K562 (cell line): ENCODE measurements around the gene SEZ6. TPM values are rescaled to one million over a fixed set of nuclear protein-coding genes. Genes with fewer than 3 reads are reported as not detected.

Experiments
- ATAC-seq: fragments of 200-7000 bp; cut with Tn5 transposase; 3 replicates; pipeline ENCODE4 v1.9.1; 2020; ENCODE audit warnings: moderate library complexity
- BruUV-seq: library from RNA; stranded (reverse); fragments of 400-500 nt; replicated peaks from 2 replicates; lab custom pipeline; 2021; lab: Mats Ljungman, UMichigan
- CTCF ChIA-PET: fragments of 300-600 bp; formaldehyde crosslinking; extraction: SDS; loops from one replicate; lab custom pipeline; 2021; ENCODE audit warnings: low intra/inter-chr PET ratio; lab: Yijun Ruan, JAX
- POLR2A ChIA-PET: fragments of 300-600, 350-650 bp; sonication (Branson Sonifier 250); formaldehyde crosslinking; extraction: SDS; loops from one replicate; lab custom pipeline; 2021; ENCODE audit warnings: antibody characterized with exemption, inconsistent platforms; lab: Yijun Ruan, JAX
- DNase-seq, 4 experiments: peaks; one replicate each; pipeline versions ENCODE4 v3.0.0 to v3.0.0-alpha.2; 2011 to 2018; ENCODE audit warnings: low spot score in 3 of 4, mixed read lengths in 3 of 4; ENCODE audit errors: extremely low read depth in 1 of 4
- FAIRE-seq: peaks from 2 replicates; lab custom pipeline; 2011; peaks lifted over from hg19 to GRCh38; lab: Jason Lieb, UNC
- H2AFZ ChIP-seq: 2 replicates; pipeline ENCODE4 v1.6.0; 2011; ENCODE audit warnings: low read depth, low read length, control low read depth, inconsistent platforms
- H3K27ac ChIP-seq: fragments of 200-600 bp; 3 replicates; pipeline ENCODE4 v1.8.0; 2011; ENCODE audit warnings: low read depth, mild to moderate bottlenecking, control low read depth, inconsistent platforms, low read length, moderate library complexity, mixed read lengths; ENCODE audit errors: extremely low read depth
- H3K27me3 ChIP-seq, 2 experiments: fragments of 300-600 bp in 1 of 2; 2 replicates in 1 of 2; 3 replicates in 1 of 2; pipeline versions ENCODE4 v1.6.0 to v1.8.0; 2011; ENCODE audit warnings: inconsistent platforms in 2 of 2, low read length in 2 of 2, mild to moderate bottlenecking in 1 of 2, mixed read lengths in 1 of 2, moderate library complexity in 1 of 2; ENCODE audit not compliant: control insufficient read depth in 2 of 2, insufficient read depth in 2 of 2
- H3K36me3 ChIP-seq: fragments of 300-600 bp; 3 replicates; pipeline ENCODE4 v1.8.0; 2011; ENCODE audit warnings: mild to moderate bottlenecking, low read length, inconsistent platforms; ENCODE audit not compliant: control insufficient read depth, insufficient read depth
- H3K4me1 ChIP-seq, 2 experiments: fragments of 200-600 bp in 1 of 2; replicated peaks in 1 of 2; 2 replicates in 1 of 2; 3 replicates in 1 of 2; pipeline versions ENCODE4 v1.5.1 to v1.8.0; 2011; ENCODE audit warnings: inconsistent platforms in 2 of 2, low read length in 2 of 2, mild to moderate bottlenecking in 1 of 2, mixed read lengths in 1 of 2, moderate library complexity in 1 of 2; ENCODE audit not compliant: control insufficient read depth in 2 of 2, insufficient read depth in 2 of 2
- H3K4me2 ChIP-seq: 2 replicates; pipeline ENCODE4 v1.6.1; 2011; ENCODE audit warnings: low read length, control low read depth, inconsistent platforms, mixed read lengths; ENCODE audit not compliant: insufficient read depth
- H3K4me3 ChIP-seq: fragments of 200-600 bp; sonication (generic), shearing (Covaris generic); 2 replicates; pipeline ENCODE4 v1.5.1; 2016; ENCODE audit warnings: control low read depth, inconsistent platforms
- H3K79me2 ChIP-seq: fragments of 200-600 bp; 3 replicates; pipeline ENCODE4 v1.8.0; 2011; ENCODE audit warnings: low read length, inconsistent platforms; ENCODE audit not compliant: control insufficient read depth, insufficient read depth
- H3K9ac ChIP-seq, 2 experiments: 2 replicates each; pipeline versions ENCODE4 v1.6.0 to v1.6.1; 2011; ENCODE audit warnings: low read depth in 2 of 2, low read length in 2 of 2, control low read depth in 1 of 2, inconsistent platforms in 1 of 2, mild to moderate bottlenecking in 1 of 2, mixed read lengths in 1 of 2; ENCODE audit not compliant: insufficient read depth in 1 of 2
- H3K9me1 ChIP-seq: one replicate; pipeline ENCODE4 v1.6.0; 2011; ENCODE audit warnings: inconsistent platforms, mild to moderate bottlenecking, low read length, moderate library complexity; ENCODE audit not compliant: control insufficient read depth, insufficient read depth
- H3K9me3 ChIP-seq: replicated peaks from 2 replicates; pipeline ENCODE4 v1.5.1; 2011; ENCODE audit warnings: low read depth, low read length, inconsistent platforms; ENCODE audit not compliant: control insufficient read depth, insufficient read depth
- H4K20me1 ChIP-seq: replicated peaks from 2 replicates; pipeline ENCODE4 v1.6.1; 2011; ENCODE audit warnings: low read length, inconsistent platforms, mixed read lengths; ENCODE audit not compliant: control insufficient read depth, insufficient read depth
- ARID1B ChIP-seq: fragments of 450-650 bp; IDR thresholded peaks from 2 replicates; pipeline ENCODE4 v1.6.1; 2016; ENCODE audit warnings: antibody characterized with exemption, mild to moderate bottlenecking, inconsistent platforms
- C11orf30 ChIP-seq: fragments of 450-650 bp; IDR thresholded peaks from 2 replicates; pipeline ENCODE4 v1.6.1; 2016; ENCODE audit warnings: low read depth, mild to moderate bottlenecking
- ELK1 ChIP-seq: sonication (generic); formaldehyde crosslinking; IDR thresholded peaks from 2 replicates; pipeline ENCODE4 v1.8.1; 2022; ENCODE audit warnings: missing genetic modification reagents
- FUS ChIP-seq: fragments of 200-400 bp; formaldehyde crosslinking; optimal IDR thresholded peaks from 2 replicates; pipeline ENCODE3; 2017; ENCODE audit warnings: low read depth, low read length
- LARP7 ChIP-seq: fragments of 450-650 bp; IDR thresholded peaks from 2 replicates; pipeline ENCODE4 v1.6.1; 2016
- MCM7 ChIP-seq, 2 experiments: fragments of 450-650 bp; IDR thresholded peaks; 2 replicates each; pipeline ENCODE4 v1.6.1; 2016 to 2018
- MYBL2 ChIP-seq, 2 experiments: fragments of 450-650 bp in 1 of 2; sonication (generic) in 1 of 2; formaldehyde crosslinking in 1 of 2; IDR thresholded peaks; 2 replicates each; pipeline versions ENCODE4 v1.6.1 to v1.8.1; 2017 to 2022; ENCODE audit warnings: borderline replicate concordance in 1 of 2, inconsistent platforms in 1 of 2, low read depth in 1 of 2, mild to moderate bottlenecking in 1 of 2, missing genetic modification reagents in 1 of 2, moderate library complexity in 1 of 2
- PURB ChIP-seq: sonication (generic); formaldehyde crosslinking; IDR thresholded peaks from 2 replicates; pipeline ENCODE4 v1.9.0; 2021; ENCODE audit warnings: low read depth, mild to moderate bottlenecking, missing genetic modification reagents
- TRIM24 ChIP-seq, 2 experiments: fragments of 450-650 bp; IDR thresholded peaks; 2 replicates each; pipeline ENCODE4 v1.6.1; 2016
- ZNF316 ChIP-seq: fragments of 450-650 bp; IDR thresholded peaks from 2 replicates; pipeline ENCODE4 v1.6.1; 2016
- ZNF318 ChIP-seq, 2 experiments: fragments of 450-650 bp; IDR thresholded peaks; 2 replicates each; pipeline ENCODE4 v1.6.1; 2016; ENCODE audit warnings: mild to moderate bottlenecking in 2 of 2, borderline replicate concordance in 1 of 2, low read depth in 1 of 2, moderate library complexity in 1 of 2
- ZZZ3 ChIP-seq: fragments of 450-650 bp; IDR thresholded peaks from 2 replicates; pipeline ENCODE4 v1.6.1; 2016; ENCODE audit warnings: antibody characterized with exemption, mild to moderate bottlenecking, moderate library complexity
- WGBS: fragments of 100-300 bp; shearing (Covaris generic); methylation state at CpG from one replicate; pipeline ENCODE4 v1.1.6; 2016; ENCODE audit warnings: low coverage, mixed read lengths; ENCODE audit not compliant: insufficient coverage; ENCODE audit errors: missing lambda C conversion rate; 5-methylcytosine and 5-hydroxymethylcytosine counted together
- in situ Hi-C: fragments of 300-500 bp; cut with MboI; formaldehyde crosslinking; loops from 4 replicates; pipeline ENCODE4 v1.15.0; 2018; ENCODE audit warnings: inconsistent platforms, mixed read lengths
- intact Hi-C: fragments of 100-400 bp; cut with micrococcal nuclease; formaldehyde crosslinking; loops from 2 replicates; pipeline ENCODE4 v1.14.2; 2022
- polyA plus RNA-seq, 8 experiments: library from polyadenylated mRNA; depleted of rRNA in 4 of 8; stranded (reverse) in 5 of 8; unstranded in 3 of 8; fragments of >200 nt; fragmentation: Nextera tagmentation in 2 of 8; fragmentation: Illumina TruSeq in 1 of 8; extraction: Ambion mirVana in 2 of 8; extraction: Trizol in 1 of 8; gene quantifications; 2 replicates each; pipeline versions ENCODE4 v1.2.1 to v1.2.3, GENCODE V29; 2011 to 2014; ENCODE audit warnings: inconsistent platforms in 1 of 8, missing spikeins in 1 of 8
- total RNA-seq, 7 experiments: library from RNA; depleted of rRNA in 6 of 7; stranded (reverse); fragments of >200 nt in 6 of 7; fragmentation: Illumina TruSeq in 2 of 7; extraction: Trizol in 2 of 7; gene quantifications; 2 replicates each; pipeline versions ENCODE4 v1.2.1 to v1.2.3, GENCODE V29; 2011 to 2021; ENCODE audit warnings: low replicate concordance in 1 of 7

SEZ6 gene
- total and polyA plus RNA-seq, 9 of the 15 experiments (the other 6 are each of a cell fraction or from before 2014, with no cell fraction given): not detected

GRCh38 chr17:28942925-28943324 lies 62.9 kb downstream of the SEZ6 start:
- Histone ChIP-seq H3K36me3 (peaks cover 79% of the 10 kb centered on the region), H3K9me3 (no peaks in the 10 kb centered on the region), H3K4me1 (peaks cover 0 to 6% of the 10 kb centered on the region in 2 experiments; a peak in 2 of 5 replicates), H3K27me3 (no peaks in the 10 kb centered on the region), H2AFZ (no peak overlapping the region), H3K27ac (no peak overlapping the region), H3K9me1 (no peaks in the 10 kb centered on the region), H3K9ac (no peak overlapping the region), H4K20me1 (peaks cover 6% of the 10 kb centered on the region; the same call in 1 of the 2 replicates), H3K4me2 (no peak overlapping the region), H3K79me2 (peaks cover 92% of the 10 kb centered on the region), H3K4me3 (no peak overlapping the region)
- WGBS: 91% methylated on average over 2 of the region's 2 CpGs
- DNase-seq: no peak
- no peak for FAIRE-seq
- ChIA-PET CTCF (no interaction called here), POLR2A (interaction anchor here (1.1 to 1.3 kb wide), 3 partner anchors 8 to 366 kb away, joined by 3 to 5 read pairs (median 4); partner anchors contain the start of gene ALDOC)
- BruUV-seq: no TSS peak
- no peak for ATAC-seq
- in situ Hi-C loops: no loop called here
- intact Hi-C loops: no loop called here
- TF ChIP-seq ZZZ3: no peak
- no peak for TF ChIP-seq PURB (CRISPR knock-in tag)
- TF ChIP-seq MCM7 (IDR thresholded peaks at IDR 0.05): no peak
- no peak for TF ChIP-seq ZNF318 (IDR thresholded peaks at IDR 0.05; ENCODE audit: borderline replicate concordance in 1 of 2, low read depth in 1 of 2)
- TF ChIP-seq LARP7: no peak
- no peak for TF ChIP-seq TRIM24 (IDR thresholded peaks at IDR 0.05)
- TF ChIP-seq FUS: no peak
- TF ChIP-seq MYBL2 (IDR thresholded peaks at IDR 0.05; ENCODE audit: low read depth): no peak
- no peak for TF ChIP-seq MYBL2 (CRISPR knock-in tag; IDR thresholded peaks at IDR 0.05; ENCODE audit: borderline replicate concordance)
- TF ChIP-seq ZNF316: no peak
- TF ChIP-seq C11orf30: no peak
- no peak for TF ChIP-seq ARID1B
- TF ChIP-seq ELK1: no peak
